Measurements from ENCODE around the gene SLC6A19. TPM values are rescaled to one million over a fixed set of nuclear protein-coding genes. Genes with fewer than 3 reads are reported as not detected.
A peak's percentile ranks its signal among the peaks of the same experiment; 100 is the strongest.

The SLC6A19 gene
- total RNA-seq, 1 donor from 2014 or later = not detected

DNA sequence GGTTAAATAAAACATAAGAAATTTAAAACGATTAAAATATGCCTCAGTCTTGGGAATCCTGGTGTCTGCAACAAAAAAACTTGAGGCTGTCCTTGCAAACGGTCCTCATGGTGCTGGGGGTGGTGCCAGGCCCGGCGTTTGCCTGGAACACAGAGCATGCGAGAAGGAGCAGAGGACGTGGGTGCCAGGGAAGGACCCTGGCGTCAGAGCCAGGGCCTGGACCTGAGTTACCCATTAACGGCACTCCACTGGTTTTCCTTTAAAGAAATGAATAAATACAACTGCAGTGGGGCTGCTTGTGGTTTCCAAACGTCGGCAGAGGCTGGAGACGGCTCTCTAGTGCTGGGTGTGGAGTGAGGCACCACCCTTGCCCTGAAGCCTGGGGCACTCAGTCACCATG is 23.7 kb downstream of the SLC6A19 start, which contains the start of gene SLC6A18:
Gene SLC6A18 (plus strand): TSS at position 301 of the 400 bp plus-strand sequence. CDS start 97 bp downstream, at position 398.
- no peak within 1 kb of the TSS for H2AFZ ChIP-seq (replicated peaks)
- no peak within 1 kb of the TSS for H3K4me3 ChIP-seq
- no peaks in the 10 kb centered on the region for H3K36me3 ChIP-seq
- Mint-ChIP-seq H3K36me3 (no peaks in the 10 kb centered on the region), H3K4me3 (no peak within 1 kb of the TSS), H3K27me3 (ENCODE audit: insufficient read depth, low read depth) (peaks cover 17% of the 10 kb centered on the region), H3K27ac (peak within 1 kb of the TSS; percentile 60), H3K4me1 (peaks cover 6% of the 10 kb centered on the region), H3K9me3 (no peaks in the 10 kb centered on the region)
- no peaks in the 10 kb centered on the region for H3K79me2 ChIP-seq (ENCODE audit: low read depth)
- H3K27me3 ChIP-seq = no peaks in the 10 kb centered on the region
- TF ChIP-seq, protein P1, sequence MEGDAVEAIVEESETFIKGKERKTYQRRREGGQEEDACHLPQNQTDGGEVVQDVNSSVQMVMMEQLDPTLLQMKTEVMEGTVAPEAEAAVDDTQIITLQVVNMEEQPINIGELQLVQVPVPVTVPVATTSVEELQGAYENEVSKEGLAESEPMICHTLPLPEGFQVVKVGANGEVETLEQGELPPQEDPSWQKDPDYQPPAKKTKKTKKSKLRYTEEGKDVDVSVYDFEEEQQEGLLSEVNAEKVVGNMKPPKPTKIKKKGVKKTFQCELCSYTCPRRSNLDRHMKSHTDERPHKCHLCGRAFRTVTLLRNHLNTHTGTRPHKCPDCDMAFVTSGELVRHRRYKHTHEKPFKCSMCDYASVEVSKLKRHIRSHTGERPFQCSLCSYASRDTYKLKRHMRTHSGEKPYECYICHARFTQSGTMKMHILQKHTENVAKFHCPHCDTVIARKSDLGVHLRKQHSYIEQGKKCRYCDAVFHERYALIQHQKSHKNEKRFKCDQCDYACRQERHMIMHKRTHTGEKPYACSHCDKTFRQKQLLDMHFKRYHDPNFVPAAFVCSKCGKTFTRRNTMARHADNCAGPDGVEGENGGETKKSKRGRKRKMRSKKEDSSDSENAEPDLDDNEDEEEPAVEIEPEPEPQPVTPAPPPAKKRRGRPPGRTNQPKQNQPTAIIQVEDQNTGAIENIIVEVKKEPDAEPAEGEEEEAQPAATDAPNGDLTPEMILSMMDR (IDR thresholded peaks at IDR 0.05) = no peak
- TF ChIP-seq EZH2phosphoT487 (IDR thresholded peaks at IDR 0.05) = no peak
- no peak for TF ChIP-seq EZH2 (IDR thresholded peaks at IDR 0.05)
- H3K4me1 ChIP-seq = no peaks in the 10 kb centered on the region
- no peak within 1 kb of the TSS for H3K4me2 ChIP-seq
- no peak within 1 kb of the TSS for H3K9ac ChIP-seq
- DNase-seq (ENCODE audit: low spot score) = no peak
- H4K20me1 ChIP-seq (ENCODE audit: low read depth) = no peaks in the 10 kb centered on the region
- H3F3A ChIP-seq (ENCODE audit: low read depth) = peaks cover 6% of the 10 kb centered on the region
- H3K9me3 ChIP-seq (ENCODE audit: low read depth) = no peaks in the 10 kb centered on the region
- H3K27ac ChIP-seq = no peak within 1 kb of the TSS

DNA sequence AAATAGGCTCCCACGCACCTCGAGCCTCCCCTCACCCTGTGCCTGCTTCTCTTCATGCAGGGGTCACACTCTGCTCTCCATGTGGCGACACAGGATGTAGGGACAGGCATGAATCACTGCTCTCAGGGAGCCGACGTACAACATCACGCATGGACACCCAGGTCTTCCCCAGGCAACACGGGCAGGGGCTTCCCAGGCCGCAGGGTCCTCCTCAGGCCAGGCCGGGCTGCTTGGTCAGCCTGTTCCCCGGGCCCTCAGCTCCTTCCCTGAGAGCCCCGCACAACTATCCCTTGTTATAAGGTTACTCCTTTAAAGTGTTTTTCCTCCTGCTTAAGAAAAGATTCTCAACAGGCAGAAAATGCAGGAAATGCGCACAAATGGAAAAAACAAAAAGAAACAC is 24.8 kb downstream of the SLC6A19 start:
- no peak overlapping the region for H3K4me3 ChIP-seq
- H3K27ac ChIP-seq = no peak overlapping the region
- Mint-ChIP-seq H3K4me3 (no peak overlapping the region), H3K9me3 (no peaks in the 10 kb centered on the region), H3K27me3 (ENCODE audit: insufficient read depth, low read depth) (peaks cover 17% of the 10 kb centered on the region), H3K4me1 (peaks cover 6% of the 10 kb centered on the region), H3K27ac (no peak overlapping the region), H3K36me3 (no peaks in the 10 kb centered on the region)
- no peaks in the 10 kb centered on the region for H3K27me3 ChIP-seq
- H2AFZ ChIP-seq (replicated peaks) = no peak overlapping the region
- no peak for TF ChIP-seq EZH2 (IDR thresholded peaks at IDR 0.05)
- TF ChIP-seq, protein P1 (IDR thresholded peaks at IDR 0.05) = no peak
- TF ChIP-seq EZH2phosphoT487 (IDR thresholded peaks at IDR 0.05) = no peak
- no peak overlapping the region for H3K4me2 ChIP-seq
- H3K9ac ChIP-seq = no peak overlapping the region
- no peaks in the 10 kb centered on the region for H3K36me3 ChIP-seq
- H4K20me1 ChIP-seq (ENCODE audit: low read depth) = no peaks in the 10 kb centered on the region
- H3F3A ChIP-seq (ENCODE audit: low read depth) = peaks cover 6% of the 10 kb centered on the region
- no peak for DNase-seq (ENCODE audit: low spot score)
- no peaks in the 10 kb centered on the region for H3K79me2 ChIP-seq (ENCODE audit: low read depth)
- no peaks in the 10 kb centered on the region for H3K4me1 ChIP-seq
- H3K9me3 ChIP-seq (ENCODE audit: low read depth) = no peaks in the 10 kb centered on the region

DNA sequence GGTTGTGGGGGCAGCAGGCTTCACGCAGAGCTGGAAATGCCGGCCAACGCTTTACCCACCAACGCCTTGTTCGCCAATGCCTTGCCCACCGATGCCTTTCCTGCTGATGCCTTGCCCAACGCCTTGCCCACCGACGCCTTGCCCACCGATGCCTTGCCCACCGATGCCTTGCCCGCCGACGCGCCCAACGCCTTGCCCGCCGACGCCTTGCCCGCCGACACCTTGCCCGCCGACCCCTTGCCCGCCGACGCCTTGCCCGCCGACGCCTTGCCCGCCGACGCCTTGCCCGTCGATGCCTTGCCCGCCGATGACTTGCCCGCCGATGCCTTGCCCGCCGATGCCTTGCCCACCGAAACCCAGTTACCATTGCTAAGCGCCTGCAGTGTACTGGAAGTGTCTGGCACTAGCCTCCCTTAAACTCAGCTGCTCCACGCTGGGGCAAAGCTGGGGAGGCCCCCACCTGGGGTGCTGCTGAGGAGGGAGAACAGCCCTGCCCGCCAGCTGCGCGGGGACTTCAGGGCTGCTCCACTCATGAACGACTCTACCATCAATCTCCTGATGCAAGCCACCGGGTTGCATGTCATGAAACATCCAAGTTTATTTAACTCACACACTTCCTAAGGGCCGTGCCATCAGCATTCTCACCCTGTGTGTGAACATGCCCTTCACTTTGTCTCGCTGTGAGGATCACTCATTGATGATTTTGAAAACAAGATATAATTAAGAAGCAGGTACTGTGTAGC is 25.6 kb downstream of the SLC6A19 start:
- Histone ChIP-seq H3K4me3 (no peak overlapping the region), H4K20me1 (ENCODE audit: low read depth) (no peaks in the 10 kb centered on the region), H2AFZ (replicated peaks) (no peak overlapping the region), H3K4me2 (no peak overlapping the region), H3K36me3 (no peaks in the 10 kb centered on the region), H3F3A (ENCODE audit: low read depth) (peaks cover 4% of the 10 kb centered on the region), H3K27me3 (no peaks in the 10 kb centered on the region), H3K9ac (no peak overlapping the region), H3K4me1 (no peaks in the 10 kb centered on the region), H3K79me2 (ENCODE audit: low read depth) (no peaks in the 10 kb centered on the region), H3K27ac (no peak overlapping the region), H3K9me3 (ENCODE audit: low read depth) (no peaks in the 10 kb centered on the region)
- peaks cover 6% of the 10 kb centered on the region for H3K4me1 Mint-ChIP-seq
- peaks cover 13% of the 10 kb centered on the region for H3K27me3 Mint-ChIP-seq (ENCODE audit: insufficient read depth, low read depth)
- TF ChIP-seq, protein P1 (IDR thresholded peaks at IDR 0.05) = no peak
- TF ChIP-seq EZH2 (IDR thresholded peaks at IDR 0.05) = no peak
- no peak for TF ChIP-seq EZH2phosphoT487 (IDR thresholded peaks at IDR 0.05)
- no peak overlapping the region for H3K4me3 Mint-ChIP-seq
- H3K9me3 Mint-ChIP-seq = no peaks in the 10 kb centered on the region
- peak overlapping the region; percentile 27 for H3K27ac Mint-ChIP-seq
- no peak for DNase-seq (ENCODE audit: low spot score)
- H3K36me3 Mint-ChIP-seq = no peaks in the 10 kb centered on the region

Data from neural progenitor cell (in vitro differentiated cells).